Measurements from ENCODE around the gene FAT4.

Gene FAT4

DNA sequence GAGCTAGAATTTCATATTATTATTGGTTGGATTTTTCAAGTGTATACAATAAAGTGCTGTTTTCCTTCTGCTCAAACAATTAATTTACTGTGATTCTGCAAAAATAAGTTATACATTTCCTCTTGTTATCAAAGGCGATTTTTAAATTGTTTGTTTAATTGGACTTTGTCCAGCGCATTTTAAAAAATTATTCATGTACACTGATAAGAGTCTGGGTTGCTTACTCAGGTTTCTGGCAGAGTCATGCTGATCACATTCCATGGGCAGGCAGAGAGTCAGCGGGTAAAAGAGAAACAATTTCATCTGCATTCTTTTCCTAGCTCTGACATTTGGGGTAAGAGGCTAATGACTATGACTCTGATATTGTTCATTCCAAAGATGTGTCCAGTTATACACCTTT is 8.9 kb downstream of the FAT4 start:
- in situ Hi-C loops (cut with MboI; ENCODE audit: low pct_unique_long_range_greater_than_20kb, low sequenced_read_pairs, unreplicated experiment), result no loop called here
- no peak for DNase-seq (ENCODE audit: low spot score)
- TF ChIP-seq, protein P1, sequence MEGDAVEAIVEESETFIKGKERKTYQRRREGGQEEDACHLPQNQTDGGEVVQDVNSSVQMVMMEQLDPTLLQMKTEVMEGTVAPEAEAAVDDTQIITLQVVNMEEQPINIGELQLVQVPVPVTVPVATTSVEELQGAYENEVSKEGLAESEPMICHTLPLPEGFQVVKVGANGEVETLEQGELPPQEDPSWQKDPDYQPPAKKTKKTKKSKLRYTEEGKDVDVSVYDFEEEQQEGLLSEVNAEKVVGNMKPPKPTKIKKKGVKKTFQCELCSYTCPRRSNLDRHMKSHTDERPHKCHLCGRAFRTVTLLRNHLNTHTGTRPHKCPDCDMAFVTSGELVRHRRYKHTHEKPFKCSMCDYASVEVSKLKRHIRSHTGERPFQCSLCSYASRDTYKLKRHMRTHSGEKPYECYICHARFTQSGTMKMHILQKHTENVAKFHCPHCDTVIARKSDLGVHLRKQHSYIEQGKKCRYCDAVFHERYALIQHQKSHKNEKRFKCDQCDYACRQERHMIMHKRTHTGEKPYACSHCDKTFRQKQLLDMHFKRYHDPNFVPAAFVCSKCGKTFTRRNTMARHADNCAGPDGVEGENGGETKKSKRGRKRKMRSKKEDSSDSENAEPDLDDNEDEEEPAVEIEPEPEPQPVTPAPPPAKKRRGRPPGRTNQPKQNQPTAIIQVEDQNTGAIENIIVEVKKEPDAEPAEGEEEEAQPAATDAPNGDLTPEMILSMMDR (IDR thresholded peaks at IDR 0.05; ENCODE audit: extremely low read depth, insufficient read depth, missing control alignments), result no peak

GRCh38 chr4:125325733-125326132 is 11.0 kb downstream of the FAT4 start:
- in situ Hi-C loops (cut with MboI; ENCODE audit: low pct_unique_long_range_greater_than_20kb, low sequenced_read_pairs, unreplicated experiment), result no loop called here
- TF ChIP-seq, protein P1 (IDR thresholded peaks at IDR 0.05; ENCODE audit: extremely low read depth, insufficient read depth, missing control alignments), result no peak
- DNase-seq (ENCODE audit: low spot score), result no peak

- in situ Hi-C loops (cut with MboI; ENCODE audit: low pct_unique_long_range_greater_than_20kb, low sequenced_read_pairs, unreplicated experiment), result no loop called here
Observed at GRCh38 chr4:125331116-125331515, 16.4 kb downstream of the FAT4 start.

DNA sequence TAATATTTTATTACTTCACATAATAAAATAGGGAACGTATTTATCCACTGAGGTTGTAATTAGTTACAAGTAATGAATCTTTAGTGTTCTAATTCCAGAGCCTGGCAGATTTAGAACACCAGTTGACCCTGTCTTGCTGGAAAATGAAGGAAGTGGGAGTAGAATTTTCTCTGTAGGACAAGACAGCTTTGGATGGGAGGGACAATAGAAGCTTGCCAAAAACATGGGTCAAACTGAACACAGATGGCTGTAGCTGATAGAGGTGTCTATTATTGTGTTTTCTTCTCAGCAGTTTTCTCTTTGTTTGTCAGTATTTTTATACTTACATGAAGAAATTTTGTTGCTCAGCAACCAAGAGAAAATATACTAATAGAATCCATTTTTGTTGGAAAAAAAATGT is 20.2 kb downstream of the FAT4 start:
- TF ChIP-seq, protein P1 (IDR thresholded peaks at IDR 0.05; ENCODE audit: extremely low read depth, insufficient read depth, missing control alignments), result no peak
- in situ Hi-C loops (cut with MboI; ENCODE audit: low pct_unique_long_range_greater_than_20kb, low sequenced_read_pairs, unreplicated experiment), result no loop called here
- no peak for DNase-seq (ENCODE audit: low spot score)

More at GRCh38 chr4:125331116-125331515, 16.4 kb downstream of the FAT4 start:
- TF ChIP-seq, protein P1 (IDR thresholded peaks at IDR 0.05; ENCODE audit: extremely low read depth, insufficient read depth, missing control alignments), result no peak
- DNase-seq (ENCODE audit: low spot score), result no peak

DNA sequence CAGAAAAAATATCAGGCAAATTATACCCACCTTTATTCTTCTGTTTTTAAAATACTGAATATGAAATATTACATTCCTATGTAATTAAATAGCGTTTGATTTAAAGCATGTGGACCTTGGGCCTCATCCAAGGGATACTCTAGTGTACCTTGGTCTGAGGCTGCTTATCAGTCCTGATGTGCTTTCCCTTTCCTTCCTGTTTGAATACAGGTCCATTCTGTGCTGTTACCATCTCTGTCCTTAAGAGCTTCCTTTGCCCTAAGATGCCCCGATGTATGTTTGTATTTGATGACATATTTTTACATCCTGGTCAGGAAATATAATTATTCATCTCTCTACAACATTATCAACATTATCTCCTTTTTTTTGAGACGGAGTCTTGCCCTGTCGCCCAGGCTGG is 24.1 kb downstream of the FAT4 start:
- no peak for DNase-seq (ENCODE audit: low spot score)
- in situ Hi-C loops (cut with MboI; ENCODE audit: low pct_unique_long_range_greater_than_20kb, low sequenced_read_pairs, unreplicated experiment), result no loop called here
- TF ChIP-seq, protein P1 (IDR thresholded peaks at IDR 0.05; ENCODE audit: extremely low read depth, insufficient read depth, missing control alignments), result no peak

GRCh38 chr4:125344198-125344597 is 29.4 kb downstream of the FAT4 start:
- TF ChIP-seq, protein P1 (IDR thresholded peaks at IDR 0.05; ENCODE audit: extremely low read depth, insufficient read depth, missing control alignments), result no peak
- DNase-seq (ENCODE audit: low spot score), result no peak
- in situ Hi-C loops (cut with MboI; ENCODE audit: low pct_unique_long_range_greater_than_20kb, low sequenced_read_pairs, unreplicated experiment), result no loop called here

GRCh38 chr4:125346616-125347015 is 31.9 kb downstream of the FAT4 start:
- no peak for DNase-seq (ENCODE audit: low spot score)
- in situ Hi-C loops (cut with MboI; ENCODE audit: low pct_unique_long_range_greater_than_20kb, low sequenced_read_pairs, unreplicated experiment), result no loop called here
- TF ChIP-seq, protein P1 (IDR thresholded peaks at IDR 0.05; ENCODE audit: extremely low read depth, insufficient read depth, missing control alignments), result no peak
